GM23248 (cell line): Measurements from ENCODE around the gene CES2. TPM values are rescaled to one million over a fixed set of nuclear protein-coding genes. Genes with fewer than 3 reads are reported as not detected.

ENCODE experiments used
- DNase-seq: peaks from one replicate; pipeline ENCODE4 v3.0.0-alpha.2; 2015
- H2AFZ ChIP-seq: fragments of 200-600 bp; sonication (generic); 2 replicates; pipeline ENCODE4 v1.6.1; 2016; ENCODE audit warnings: antibody characterized with exemption
- H3F3A ChIP-seq: fragments of 200-600 bp; sonication (generic); 2 replicates; pipeline ENCODE4 v1.6.1; 2016; ENCODE audit warnings: mild to moderate bottlenecking, antibody characterized with exemption, mixed run types; ENCODE audit not compliant: insufficient read depth
- H3K27ac ChIP-seq: fragments of 200-600 bp; sonication (generic); 2 replicates; pipeline ENCODE4 v1.5.1; 2016; ENCODE audit warnings: mild to moderate bottlenecking
- H3K27me3 ChIP-seq: fragments of 200-600 bp; sonication (generic); replicated peaks from 2 replicates; pipeline ENCODE4 v1.6.1; 2016; ENCODE audit warnings: mild to moderate bottlenecking; ENCODE audit not compliant: insufficient read depth
- H3K36me3 ChIP-seq: fragments of 200-600 bp; sonication (generic); 2 replicates; pipeline ENCODE4 v1.6.1; 2016; ENCODE audit warnings: low read depth, mild to moderate bottlenecking
- H3K4me1 ChIP-seq: fragments of 200-600 bp; sonication (generic); 2 replicates; pipeline ENCODE4 v1.6.1; 2016; ENCODE audit warnings: mild to moderate bottlenecking; ENCODE audit not compliant: insufficient read depth
- H3K4me2 ChIP-seq: fragments of 200-600 bp; sonication (generic); one replicate; pipeline ENCODE4 v1.6.1; 2016; ENCODE audit warnings: mild to moderate bottlenecking; ENCODE audit not compliant: unreplicated experiment
- H3K4me3 ChIP-seq: fragments of 200-600 bp; sonication (generic); 2 replicates; pipeline ENCODE4 v1.5.1; 2016; ENCODE audit warnings: mild to moderate bottlenecking
- H3K79me2 ChIP-seq: fragments of 200-600 bp; sonication (generic); 2 replicates; pipeline ENCODE4 v1.6.1; 2016; ENCODE audit warnings: mild to moderate bottlenecking; ENCODE audit not compliant: insufficient read depth
- H3K9ac ChIP-seq: fragments of 200-600 bp; sonication (generic); 2 replicates; pipeline ENCODE4 v1.6.1; 2016; ENCODE audit warnings: mild to moderate bottlenecking
- H3K9me2 ChIP-seq: fragments of 200-600 bp; sonication (generic); 2 replicates; pipeline ENCODE4 v1.6.1; 2016; ENCODE audit warnings: mixed run types, mild to moderate bottlenecking, moderate library complexity; ENCODE audit not compliant: insufficient read depth
- H3K9me3 ChIP-seq: fragments of 200-600 bp; sonication (generic); one replicate; pipeline ENCODE4 v1.6.1; 2017; ENCODE audit warnings: low read depth
- H4K20me1 ChIP-seq: fragments of 200-600 bp; sonication (generic); 2 replicates; pipeline ENCODE4 v1.6.0; 2016; ENCODE audit not compliant: insufficient read depth
- EZH2 ChIP-seq: fragments of 200-600 bp; sonication (generic); IDR thresholded peaks from 2 replicates; pipeline ENCODE4 v1.6.1; 2018; ENCODE audit warnings: antibody characterized with exemption, mild to moderate bottlenecking; ENCODE audit not compliant: insufficient read depth, poor library complexity, severe bottlenecking
- EZH2phosphoT487 ChIP-seq: fragments of 200-600 bp; sonication (generic); IDR thresholded peaks from 2 replicates; pipeline ENCODE4 v1.6.1; 2018; ENCODE audit warnings: antibody characterized with exemption, moderate library complexity, mild to moderate bottlenecking, low read depth; ENCODE audit not compliant: insufficient read depth
- WGBS, 2 experiments: methylation state at CpG; one replicate each; pipeline ENCODE4 v1.1.6; 2015 to 2017; ENCODE audit warnings: low lambda C conversion rate in 2 of 2, low coverage in 1 of 2; ENCODE audit errors: missing lambda C conversion rate in 2 of 2; 5-methylcytosine and 5-hydroxymethylcytosine counted together
- in situ Hi-C: fragments of 300-500 bp; cut with MboI; formaldehyde crosslinking; loops from 2 replicates; pipeline ENCODE4 v1.15.0; 2020
- polyA plus RNA-seq: library from polyadenylated mRNA; unstranded; fragments of >200 nt; fragmentation: Nextera tagmentation; extraction: Ambion mirVana; gene quantifications from 2 replicates; pipeline ENCODE4 v1.2.1, GENCODE V29; 2016
- total RNA-seq: library from RNA; depleted of rRNA; stranded (reverse); fragments of >200 nt; shearing (Covaris generic); gene quantifications from 2 replicates; pipeline ENCODE4 v1.2.3, GENCODE V29; 2014

The CES2 gene
- total and polyA plus RNA-seq, 2 experiments from 2014 or later, result 32.3 to 37.6 TPM

DNA sequence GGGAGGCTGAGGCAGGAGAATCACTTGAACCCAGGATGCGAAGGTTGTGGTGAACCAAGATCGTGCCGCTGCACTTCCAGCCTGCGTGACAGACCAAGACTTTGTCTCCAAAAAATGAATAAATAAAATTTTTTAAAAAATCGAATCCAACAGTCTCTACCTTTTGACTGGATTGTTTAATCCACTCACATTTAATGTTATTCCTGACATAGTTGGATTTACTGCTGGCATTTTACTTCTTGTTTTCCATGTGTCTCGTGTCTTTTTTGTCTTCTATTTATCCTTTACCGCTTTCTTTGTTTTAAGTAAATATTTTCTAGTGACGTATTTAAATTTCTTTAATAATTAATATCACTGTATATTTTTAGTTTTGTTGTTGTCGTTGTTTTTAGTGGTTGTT is 47.7 kb downstream of the CES2 start:
- no peaks in the 10 kb centered on the region for H4K20me1 ChIP-seq
- peaks cover 9% of the 10 kb centered on the region for H3K4me1 ChIP-seq
- no peaks in the 10 kb centered on the region for H3K36me3 ChIP-seq
- 91% methylated on average over 9 of the region's 9 CpGs for WGBS, 2 experiments
- H3K27me3 ChIP-seq, result no peaks in the 10 kb centered on the region
- TF ChIP-seq EZH2, result no peak
- TF ChIP-seq EZH2phosphoT487, result no peak
- no peak for DNase-seq
- no peak overlapping the region for H3K9ac ChIP-seq
- no peaks in the 10 kb centered on the region for H3K9me3 ChIP-seq
- no peaks in the 10 kb centered on the region for H3K9me2 ChIP-seq
- no peaks in the 10 kb centered on the region for H3K79me2 ChIP-seq
- no peak overlapping the region for H3K4me2 ChIP-seq
- no peak overlapping the region for H3K4me3 ChIP-seq
- in situ Hi-C loops, result no loop called here
- peaks cover 14% of the 10 kb centered on the region; the same call in 1 of the 2 replicates for H3F3A ChIP-seq
- no peak overlapping the region for H2AFZ ChIP-seq
- no peak overlapping the region for H3K27ac ChIP-seq

- DNase-seq, result no peak
These were observed 49.6 kb downstream of the CES2 start for GRCh38 chr16:66984892-66985311.

GRCh38 chr16:66986559-66986958 is 51.2 kb downstream of the CES2 start:
- H3K4me1 ChIP-seq, result no peaks in the 10 kb centered on the region
- no peaks in the 10 kb centered on the region for H3K79me2 ChIP-seq
- TF ChIP-seq EZH2 (no peak), EZH2phosphoT487 (no peak)

More at GRCh38 chr16:66984892-66985311, 49.6 kb downstream of the CES2 start:
- Histone ChIP-seq H4K20me1 (no peaks in the 10 kb centered on the region), H3K4me1 (no peaks in the 10 kb centered on the region), H3F3A (0 out of 2 replicates have a peak, but pooled peaks cover 10% of the 10 kb centered on the region), H3K4me3 (no peak overlapping the region), H3K9me2 (no peaks in the 10 kb centered on the region), H3K4me2 (no peak overlapping the region), H3K27me3 (no peaks in the 10 kb centered on the region), H3K9ac (no peak overlapping the region), H3K36me3 (no peaks in the 10 kb centered on the region), H3K9me3 (no peaks in the 10 kb centered on the region), H3K79me2 (no peaks in the 10 kb centered on the region), H2AFZ (no peak overlapping the region), H3K27ac (no peak overlapping the region)
- in situ Hi-C loops, result no loop called here
- TF ChIP-seq EZH2phosphoT487, result no peak
- TF ChIP-seq EZH2, result no peak
- 80 to 84% methylated on average over 4 of the region's 4 CpGs for WGBS, 2 experiments

DNA sequence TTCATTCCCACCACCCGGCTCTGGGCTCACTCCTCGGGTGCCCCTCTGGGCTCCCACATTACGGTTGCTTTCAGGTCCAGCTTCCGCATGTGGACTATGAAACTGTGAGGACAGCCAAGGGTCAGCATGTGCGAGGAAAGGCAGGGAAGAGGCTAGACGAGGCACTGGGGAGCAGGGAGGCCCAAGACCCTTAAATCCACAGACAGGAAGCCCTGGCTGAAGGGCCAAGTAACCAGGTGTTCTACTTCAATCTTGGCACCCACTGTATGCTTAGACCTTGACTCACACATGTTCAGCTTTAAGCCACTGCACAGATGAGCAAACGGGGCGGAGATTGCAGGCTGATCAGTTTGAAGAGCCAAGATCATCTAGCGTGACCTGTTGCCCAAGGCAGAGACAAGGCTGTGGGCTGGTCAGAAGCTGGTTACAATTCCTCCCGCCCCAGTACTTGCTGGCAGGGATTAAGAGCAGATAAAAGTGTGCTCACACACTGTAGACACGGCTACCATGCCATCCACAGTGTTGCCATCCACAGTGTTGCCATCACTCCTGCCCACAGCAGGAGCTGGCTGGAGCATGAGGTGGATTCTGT is 53.0 kb downstream of the CES2 start, which contains the start of gene CES4A:
TSS of gene CES4A (plus strand) at position 393 of the 592 bp plus-strand sequence. CDS start at position 577, 184 bp downstream.
- H4K20me1 ChIP-seq, result no peaks in the 10 kb centered on the region
- no peaks in the 10 kb centered on the region for H3K4me1 ChIP-seq
- H3K9ac ChIP-seq, result no peak within 1 kb of the TSS
- no peaks in the 10 kb centered on the region for H3K9me3 ChIP-seq
- H3K9me2 ChIP-seq, result no peaks in the 10 kb centered on the region
- in situ Hi-C loops, result no loop called here
- no peaks in the 10 kb centered on the region for H3K79me2 ChIP-seq
- H3K27ac ChIP-seq, result no peak within 1 kb of the TSS
- 65 to 71% methylated on average over 11 of the region's 11 CpGs for WGBS, 2 experiments
- H3K4me2 ChIP-seq, result no peak within 1 kb of the TSS
- H3K27me3 ChIP-seq, result no peaks in the 10 kb centered on the region
- DNase-seq, result peak; percentile 48
- H3F3A ChIP-seq, result no peaks in the 10 kb centered on the region
- no peak within 1 kb of the TSS for H2AFZ ChIP-seq
- H3K36me3 ChIP-seq, result no peaks in the 10 kb centered on the region
- H3K4me3 ChIP-seq, result no peak within 1 kb of the TSS
- no peak for TF ChIP-seq EZH2
- no peak for TF ChIP-seq EZH2phosphoT487

More at GRCh38 chr16:66986559-66986958, 51.2 kb downstream of the CES2 start:
- Histone ChIP-seq H3K9me2 (no peaks in the 10 kb centered on the region), H3K27me3 (no peaks in the 10 kb centered on the region), H3K36me3 (no peaks in the 10 kb centered on the region), H3K4me2 (no peak overlapping the region), H3K27ac (no peak overlapping the region), H4K20me1 (no peaks in the 10 kb centered on the region), H3K9ac (no peak overlapping the region), H3F3A (no peaks in the 10 kb centered on the region), H3K4me3 (no peak overlapping the region), H2AFZ (no peak overlapping the region), H3K9me3 (no peaks in the 10 kb centered on the region)
- 91 to 92% methylated on average over 6 of the region's 6 CpGs for WGBS, 2 experiments
- in situ Hi-C loops, result no loop called here
- DNase-seq, result no peak
